Measurements from ENCODE around the gene FRYL. TPM values are rescaled to one million over a fixed set of nuclear protein-coding genes. Genes with fewer than 3 reads are reported as not detected.

Gene FRYL
- total RNA-seq, 1 experiment from 2014 or later = 29.9 TPM

- ATAC-seq (no peak), DNase-seq (no peak)
- TF ChIP-seq, protein P1, sequence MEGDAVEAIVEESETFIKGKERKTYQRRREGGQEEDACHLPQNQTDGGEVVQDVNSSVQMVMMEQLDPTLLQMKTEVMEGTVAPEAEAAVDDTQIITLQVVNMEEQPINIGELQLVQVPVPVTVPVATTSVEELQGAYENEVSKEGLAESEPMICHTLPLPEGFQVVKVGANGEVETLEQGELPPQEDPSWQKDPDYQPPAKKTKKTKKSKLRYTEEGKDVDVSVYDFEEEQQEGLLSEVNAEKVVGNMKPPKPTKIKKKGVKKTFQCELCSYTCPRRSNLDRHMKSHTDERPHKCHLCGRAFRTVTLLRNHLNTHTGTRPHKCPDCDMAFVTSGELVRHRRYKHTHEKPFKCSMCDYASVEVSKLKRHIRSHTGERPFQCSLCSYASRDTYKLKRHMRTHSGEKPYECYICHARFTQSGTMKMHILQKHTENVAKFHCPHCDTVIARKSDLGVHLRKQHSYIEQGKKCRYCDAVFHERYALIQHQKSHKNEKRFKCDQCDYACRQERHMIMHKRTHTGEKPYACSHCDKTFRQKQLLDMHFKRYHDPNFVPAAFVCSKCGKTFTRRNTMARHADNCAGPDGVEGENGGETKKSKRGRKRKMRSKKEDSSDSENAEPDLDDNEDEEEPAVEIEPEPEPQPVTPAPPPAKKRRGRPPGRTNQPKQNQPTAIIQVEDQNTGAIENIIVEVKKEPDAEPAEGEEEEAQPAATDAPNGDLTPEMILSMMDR (conservative IDR thresholded peaks at IDR 0.05; ENCODE audit: low read depth, low read length) = no peak
- TF ChIP-seq EZH2phosphoT487 (IDR thresholded peaks at IDR 0.05; ENCODE audit: borderline replicate concordance, low read length) = no peak
- TF ChIP-seq EZH2 (IDR thresholded peaks at IDR 0.05; ENCODE audit: low read length, unreplicated experiment) = no peak
- Histone ChIP-seq H2AFZ (ENCODE audit: low read length) (no peak overlapping the region), H3K4me3 (ENCODE audit: low read length) (no peak overlapping the region), H3K4me1 (ENCODE audit: insufficient read depth, low read length) (no peaks in the 10 kb centered on the region), H3K27me3 (ENCODE audit: low read length) (no peaks in the 10 kb centered on the region), H3K79me2 (ENCODE audit: low read length) (0 out of 2 replicates have a peak, but pooled peaks cover 5% of the 10 kb centered on the region), H3K9me3 (ENCODE audit: low read length) (no peaks in the 10 kb centered on the region), H4K20me1 (ENCODE audit: low read length) (no peaks in the 10 kb centered on the region), H3K4me2 (ENCODE audit: low read length) (no peak overlapping the region), H3K9ac (ENCODE audit: low read length) (no peak overlapping the region), H3F3A (ENCODE audit: low read length, unreplicated experiment) (no peaks in the 10 kb centered on the region), H3K9me2 (replicated peaks; ENCODE audit: low read length) (no peaks in the 10 kb centered on the region), H3K27ac (ENCODE audit: low read length) (no peak overlapping the region), H3K36me3 (ENCODE audit: low read depth, low read length) (no peaks in the 10 kb centered on the region)
- POLR2A ChIA-PET (ENCODE audit: unreplicated experiment) = no interaction called here
- intact Hi-C loops (cut with micrococcal nuclease) = no loop called here
- BruUV-seq (replicated peaks) = no TSS peak
- CTCF ChIA-PET = no interaction called here
Measured at GRCh38 chr4:48651914-48652313, 128.2 kb downstream of the FRYL start.

GRCh38 chr4:48649505-48649904 lies 130.6 kb downstream of the FRYL start:
- no peaks in the 10 kb centered on the region for H3K9me2 ChIP-seq (replicated peaks; ENCODE audit: low read length)
- no peak for TF ChIP-seq EZH2 (IDR thresholded peaks at IDR 0.05; ENCODE audit: low read length, unreplicated experiment)
- H3F3A ChIP-seq (ENCODE audit: low read length, unreplicated experiment) = no peaks in the 10 kb centered on the region
- peaks cover 2% of the 10 kb centered on the region; the same call in 1 of the 2 replicates for H3K79me2 ChIP-seq (ENCODE audit: low read length)
- intact Hi-C loops (cut with micrococcal nuclease) = no loop called here
- BruUV-seq (replicated peaks) = no TSS peak
- DNase-seq (no peak), ATAC-seq (no peak)
- POLR2A ChIA-PET (ENCODE audit: unreplicated experiment) = no interaction called here
- H3K4me1 ChIP-seq (ENCODE audit: insufficient read depth, low read length) = no peaks in the 10 kb centered on the region
- H3K36me3 ChIP-seq (ENCODE audit: low read depth, low read length) = no peaks in the 10 kb centered on the region
- no peak overlapping the region for H2AFZ ChIP-seq (ENCODE audit: low read length)
- CTCF ChIA-PET = no interaction called here
- no peaks in the 10 kb centered on the region for H3K9me3 ChIP-seq (ENCODE audit: low read length)
- H4K20me1 ChIP-seq (ENCODE audit: low read length) = no peaks in the 10 kb centered on the region
- no peak overlapping the region for H3K9ac ChIP-seq (ENCODE audit: low read length)
- no peak overlapping the region for H3K4me3 ChIP-seq (ENCODE audit: low read length)
- H3K27ac ChIP-seq (ENCODE audit: low read length) = no peak overlapping the region
- no peak overlapping the region for H3K4me2 ChIP-seq (ENCODE audit: low read length)
- H3K27me3 ChIP-seq (ENCODE audit: low read length) = no peaks in the 10 kb centered on the region

DNA sequence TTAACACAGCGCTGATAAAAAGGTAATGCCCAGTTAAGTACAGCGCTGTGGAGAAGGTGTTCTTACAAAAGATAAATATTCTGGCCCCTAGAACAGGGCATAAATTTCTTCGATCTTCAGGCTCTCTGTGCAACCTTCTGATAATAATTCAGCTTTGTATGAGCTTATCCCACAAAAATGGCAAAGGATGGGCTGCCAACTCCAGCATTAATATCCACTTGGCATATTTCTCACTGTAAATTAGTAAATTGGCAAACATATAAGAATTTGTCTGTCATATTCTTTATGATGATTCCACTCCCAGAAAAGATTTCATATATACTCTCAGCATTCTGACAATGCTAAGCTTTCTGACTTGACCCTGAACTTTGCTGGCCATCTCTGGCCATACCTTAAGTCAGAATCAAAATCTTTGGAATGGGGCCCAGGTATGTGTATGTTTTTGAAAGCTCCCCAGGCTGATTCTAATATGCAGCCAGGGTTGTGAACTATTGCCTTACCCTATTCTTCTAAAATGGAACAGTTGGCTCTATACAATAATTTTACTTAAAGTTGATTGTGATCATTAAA lies 134.8 kb downstream of the FRYL start:
- no peaks in the 10 kb centered on the region for H3K9me2 ChIP-seq (replicated peaks; ENCODE audit: low read length)
- H3K27ac ChIP-seq (ENCODE audit: low read length) = no peak overlapping the region
- DNase-seq = no peak
- H3K27me3 ChIP-seq (ENCODE audit: low read length) = no peaks in the 10 kb centered on the region
- no peaks in the 10 kb centered on the region for H3F3A ChIP-seq (ENCODE audit: low read length, unreplicated experiment)
- POLR2A ChIA-PET (ENCODE audit: unreplicated experiment) = no interaction called here
- TF ChIP-seq, protein P1 (conservative IDR thresholded peaks at IDR 0.05; ENCODE audit: low read depth, low read length) = no peak
- no peak for TF ChIP-seq EZH2 (IDR thresholded peaks at IDR 0.05; ENCODE audit: low read length, unreplicated experiment)
- TF ChIP-seq EZH2phosphoT487 (IDR thresholded peaks at IDR 0.05; ENCODE audit: borderline replicate concordance, low read length) = no peak
- intact Hi-C loops (cut with micrococcal nuclease) = no loop called here
- H3K36me3 ChIP-seq (ENCODE audit: low read depth, low read length) = no peaks in the 10 kb centered on the region
- H3K79me2 ChIP-seq (ENCODE audit: low read length) = no peaks in the 10 kb centered on the region; the same call in 1 of the 2 replicates
- BruUV-seq (replicated peaks) = no TSS peak
- no peak overlapping the region for H2AFZ ChIP-seq (ENCODE audit: low read length)
- H3K4me2 ChIP-seq (ENCODE audit: low read length) = no peak overlapping the region
- H3K9ac ChIP-seq (ENCODE audit: low read length) = no peak overlapping the region
- ATAC-seq = no peak
- no peaks in the 10 kb centered on the region for H3K4me1 ChIP-seq (ENCODE audit: insufficient read depth, low read length)
- H3K9me3 ChIP-seq (ENCODE audit: low read length) = no peaks in the 10 kb centered on the region
- CTCF ChIA-PET = no interaction called here
- H3K4me3 ChIP-seq (ENCODE audit: low read length) = no peak overlapping the region
- H4K20me1 ChIP-seq (ENCODE audit: low read length) = no peaks in the 10 kb centered on the region

Measured in PC-3 (cell line).